ENCODE results near the gene RNF43.

- TF ChIP-seq EZH2 (IDR thresholded peaks at IDR 0.05) (no peak), POLR2AphosphoS5 (IDR thresholded peaks at IDR 0.05; ENCODE audit: borderline replicate concordance, low read depth, low read length) (no peak)
Measured at GRCh38 chr17:58380207-58381123, 36.9 kb downstream of the RNF43 start.

Measured in SK-N-MC (cell line).